GM21717 (cell line): Measurements from ENCODE around the gene SLC6A17.

Experiments used
- ATAC-seq: cut with Tn5 transposase; IDR thresholded peaks from one replicate; pipeline ENCODE4 v1.9.1; 2021; ENCODE audit warnings: mild to moderate bottlenecking, moderate library complexity; ENCODE audit not compliant: unreplicated experiment

SLC6A17 gene

DNA sequence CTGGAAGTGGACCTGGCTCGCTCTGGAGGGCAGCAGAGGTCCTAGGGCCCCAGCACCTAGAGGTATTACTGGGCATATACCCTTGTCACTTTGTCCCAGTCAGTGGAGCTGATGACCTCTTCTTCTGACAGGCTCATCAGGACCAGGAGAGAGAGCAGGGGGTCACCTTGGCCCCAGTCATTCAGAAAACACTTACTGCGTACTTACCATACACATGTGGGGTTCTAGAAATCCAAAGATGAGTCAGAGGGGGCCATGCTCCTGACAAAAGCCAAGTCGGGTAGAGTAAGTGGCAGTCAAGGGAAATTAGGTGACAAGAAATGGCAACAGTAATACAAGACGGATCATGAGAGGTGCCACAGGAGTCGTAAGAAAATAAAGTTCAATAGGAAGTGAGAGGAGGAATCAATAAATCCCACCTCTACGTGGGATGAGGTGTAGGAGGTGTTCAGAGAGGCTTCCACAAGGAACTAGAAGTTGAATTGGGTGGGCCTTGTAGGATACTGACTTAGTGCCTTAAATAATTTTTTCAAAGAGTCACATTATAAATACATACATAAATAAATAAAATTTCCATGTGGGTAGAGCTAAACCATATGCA lies 66.7 kb downstream of the SLC6A17 start:
- no peak for ATAC-seq

DNA sequence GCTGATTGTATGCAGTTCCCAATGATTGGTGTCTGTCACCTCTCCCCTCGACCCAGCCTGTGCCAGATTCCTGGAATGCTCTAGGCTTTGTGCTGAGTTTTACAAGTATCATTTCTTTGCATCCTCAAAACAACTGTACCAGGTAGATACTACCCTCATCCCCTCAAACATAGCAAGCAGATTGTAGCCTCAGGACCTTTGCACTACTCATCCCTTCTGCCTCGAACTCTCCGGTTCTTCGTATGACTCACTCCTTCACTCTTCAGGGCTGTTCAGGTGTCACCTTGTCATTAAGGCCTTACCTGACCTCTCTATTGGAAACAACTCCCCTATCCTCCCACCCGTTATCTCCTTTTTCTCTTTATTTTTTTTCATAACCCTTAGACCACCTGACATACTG lies 67.8 kb downstream of the SLC6A17 start:
- ATAC-seq = no peak

DNA sequence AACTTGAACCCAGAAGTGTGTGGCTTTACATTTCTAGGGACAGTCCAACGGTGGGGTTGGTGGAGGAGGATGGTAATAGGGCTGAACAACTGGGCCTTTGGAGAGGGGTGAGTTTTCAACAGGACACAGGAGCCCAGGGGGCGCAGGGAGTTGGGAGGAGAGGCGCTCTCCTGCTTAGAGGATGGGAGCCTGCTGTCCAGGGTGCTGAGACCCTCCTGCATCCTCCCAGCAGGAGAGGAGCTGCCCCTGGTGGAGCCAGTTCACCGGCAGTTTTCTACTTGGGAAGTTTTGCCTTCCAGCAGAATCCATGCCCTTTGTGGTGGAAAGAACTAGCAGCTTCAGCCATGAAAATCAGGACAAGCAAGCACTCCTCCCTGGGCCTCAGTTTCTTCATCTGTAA lies 68.4 kb downstream of the SLC6A17 start:
- ATAC-seq = no peak

DNA sequence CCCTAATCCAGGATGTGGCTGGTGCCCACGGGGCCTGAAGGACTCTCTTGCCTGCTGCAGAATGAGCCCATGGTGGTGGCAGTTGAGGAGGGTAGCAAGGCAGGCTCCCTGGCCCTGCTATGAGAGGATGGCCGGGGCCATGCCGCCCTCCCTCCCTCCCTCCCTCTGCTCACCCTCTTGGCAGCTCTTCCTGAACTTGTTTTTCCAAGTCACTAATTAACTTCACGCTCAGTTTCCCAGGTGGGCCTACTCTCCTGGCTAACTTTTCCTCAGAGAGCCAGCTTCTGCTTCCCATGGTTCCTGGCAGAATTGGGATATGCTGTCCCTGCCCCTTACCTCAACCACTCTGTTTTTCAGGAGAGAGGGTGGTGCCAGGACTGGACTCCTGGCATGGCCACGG lies 70.0 kb downstream of the SLC6A17 start:
- no peak for ATAC-seq

DNA sequence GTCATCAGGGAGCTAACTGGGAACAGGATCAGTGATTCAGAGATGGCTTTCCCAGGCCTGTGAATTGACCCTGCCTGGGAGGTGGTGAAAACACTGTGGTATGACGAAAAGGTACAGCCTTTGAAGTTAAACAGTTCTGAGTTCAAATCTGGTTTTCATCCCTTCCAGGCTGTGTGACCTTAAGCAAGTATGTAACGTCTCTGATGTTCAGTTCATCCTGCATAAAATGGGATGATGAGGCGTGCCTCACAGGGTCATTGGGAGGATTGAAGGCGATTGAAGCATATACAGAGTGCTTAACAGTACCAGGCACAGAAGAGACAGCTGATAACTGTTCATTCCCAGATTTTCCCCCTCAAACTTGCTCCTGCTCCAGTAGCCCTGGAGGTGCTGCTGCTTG lies 70.8 kb downstream of the SLC6A17 start:
- no peak for ATAC-seq

DNA sequence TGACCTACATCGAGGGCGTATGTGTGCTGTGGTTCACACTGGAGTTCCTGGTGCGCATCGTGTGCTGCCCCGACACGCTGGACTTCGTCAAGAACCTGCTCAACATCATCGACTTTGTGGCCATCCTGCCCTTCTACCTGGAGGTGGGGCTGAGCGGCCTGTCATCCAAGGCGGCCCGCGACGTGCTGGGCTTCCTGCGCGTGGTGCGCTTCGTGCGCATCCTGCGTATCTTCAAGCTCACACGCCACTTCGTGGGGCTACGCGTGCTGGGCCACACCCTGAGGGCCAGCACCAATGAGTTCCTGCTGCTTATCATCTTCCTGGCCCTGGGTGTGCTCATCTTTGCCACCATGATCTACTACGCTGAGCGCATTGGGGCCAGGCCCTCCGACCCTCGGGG lies 72.8 kb downstream of the SLC6A17 start:
- ATAC-seq = no peak

DNA sequence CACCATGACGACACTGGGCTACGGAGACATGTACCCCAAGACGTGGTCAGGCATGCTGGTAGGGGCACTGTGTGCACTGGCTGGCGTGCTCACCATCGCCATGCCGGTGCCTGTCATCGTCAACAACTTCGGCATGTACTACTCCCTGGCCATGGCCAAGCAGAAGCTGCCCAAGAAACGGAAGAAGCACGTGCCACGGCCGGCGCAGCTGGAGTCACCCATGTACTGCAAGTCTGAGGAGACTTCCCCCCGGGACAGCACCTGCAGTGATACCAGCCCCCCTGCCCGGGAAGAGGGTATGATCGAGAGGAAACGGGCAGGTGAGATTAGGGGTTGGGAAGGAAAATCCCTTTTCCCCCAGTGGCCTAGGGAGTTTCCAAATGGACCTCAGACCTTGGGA lies 73.3 kb downstream of the SLC6A17 start:
- ATAC-seq = no peak

DNA sequence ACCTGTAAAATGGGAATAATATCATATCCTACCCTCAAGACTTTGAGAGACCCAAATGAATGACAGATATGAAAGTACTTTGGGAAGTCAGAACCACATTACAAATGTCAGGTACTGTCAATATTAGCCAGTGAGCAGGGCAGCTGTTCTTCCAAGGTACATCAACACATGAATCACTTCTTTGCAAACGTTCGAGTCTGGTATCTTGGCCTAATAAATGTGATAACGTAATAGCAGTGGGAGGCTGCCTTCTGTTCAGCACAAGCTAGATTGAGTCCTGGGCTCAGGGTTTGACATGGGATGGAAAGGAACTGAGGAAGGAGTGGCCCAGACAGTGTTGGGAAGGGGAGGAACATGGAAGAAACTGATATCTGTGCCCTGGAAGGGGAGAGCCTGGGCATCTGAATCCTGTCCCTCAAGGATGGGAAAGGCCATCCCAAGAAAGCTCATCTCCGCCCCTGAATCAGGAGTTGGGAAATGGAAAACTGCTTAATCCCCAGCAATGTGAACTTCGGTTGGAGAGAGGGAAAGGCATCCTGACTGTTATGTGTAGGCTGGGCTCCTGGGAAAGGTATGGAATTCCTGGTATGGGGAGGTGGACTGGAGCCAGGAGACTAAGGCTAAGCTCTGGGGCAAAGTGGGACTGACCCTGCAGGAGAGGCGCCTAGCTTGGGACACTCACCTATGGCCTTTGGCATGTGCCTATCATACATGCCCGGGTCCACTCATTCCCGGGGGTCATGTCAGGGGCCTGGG lies 74.1 kb downstream of the SLC6A17 start:
- ATAC-seq = no peak

DNA sequence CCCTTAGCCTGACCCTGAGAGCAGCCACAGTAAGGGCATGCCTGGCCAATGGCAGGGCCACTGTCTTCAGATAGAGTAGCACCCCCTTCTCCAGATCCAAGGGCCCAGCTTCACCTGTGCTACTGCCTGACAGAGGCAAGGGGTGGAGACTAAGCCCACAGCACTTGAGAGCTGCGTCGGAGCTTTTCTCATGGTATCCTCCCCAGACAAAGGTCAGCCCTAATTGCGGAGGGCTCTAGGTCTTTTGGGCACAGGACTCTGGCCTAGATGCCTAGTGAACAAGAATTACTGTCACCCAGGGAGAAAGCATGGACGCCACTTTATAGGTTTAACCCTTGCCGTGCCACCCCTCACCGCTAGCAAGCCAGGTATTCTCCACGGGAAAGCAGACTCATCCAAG lies 74.9 kb downstream of the SLC6A17 start:
- ATAC-seq = no peak

DNA sequence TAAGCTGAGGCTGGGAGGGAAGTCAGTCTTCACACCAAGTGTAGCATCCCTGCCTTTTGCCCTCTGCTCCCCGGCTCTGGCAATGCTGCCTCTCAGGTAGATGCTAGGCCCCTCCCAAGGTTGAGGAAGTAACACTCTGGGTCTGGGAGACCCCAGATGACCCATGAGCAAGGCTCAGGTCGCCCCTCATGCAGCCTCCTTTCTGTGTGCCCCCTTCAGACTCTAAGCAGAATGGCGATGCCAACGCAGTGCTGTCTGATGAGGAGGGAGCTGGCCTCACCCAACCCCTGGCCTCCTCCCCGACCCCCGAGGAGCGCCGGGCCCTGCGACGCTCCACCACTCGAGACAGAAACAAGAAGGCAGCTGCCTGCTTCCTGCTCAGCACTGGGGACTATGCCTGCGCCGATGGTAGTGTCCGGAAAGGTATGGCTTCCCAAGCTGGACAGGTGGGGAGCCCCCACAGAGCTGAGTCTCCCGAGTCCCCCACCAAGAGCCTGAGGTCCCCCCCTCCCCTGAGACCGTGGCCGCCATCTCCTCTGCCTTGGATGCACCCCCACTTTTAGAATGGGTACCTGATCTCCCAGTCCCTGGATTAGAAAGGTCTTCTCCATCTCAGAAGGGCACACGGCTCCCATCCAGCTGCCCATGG lies 75.6 kb downstream of the SLC6A17 start:
- ATAC-seq = no peak

DNA sequence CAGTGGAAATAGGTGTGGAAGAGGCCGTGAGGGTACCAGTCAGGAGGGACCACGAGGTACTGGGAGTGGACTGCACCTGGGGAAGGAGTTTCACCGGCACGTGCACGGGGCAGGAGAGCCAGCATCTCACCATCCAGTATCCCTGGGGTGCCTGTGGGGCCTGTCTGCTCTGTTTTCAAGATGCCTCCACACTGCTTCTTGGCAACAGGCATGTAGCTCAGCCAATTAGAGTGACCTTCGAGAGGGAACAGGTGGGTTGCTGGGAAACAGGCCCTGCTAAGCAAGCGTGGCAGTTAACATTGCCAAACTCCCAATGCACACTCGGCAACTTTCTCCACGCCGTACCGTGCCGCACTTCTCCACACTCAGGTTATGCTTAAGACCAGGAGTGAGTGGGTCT lies 77.5 kb downstream of the SLC6A17 start:
- ATAC-seq = no peak

DNA sequence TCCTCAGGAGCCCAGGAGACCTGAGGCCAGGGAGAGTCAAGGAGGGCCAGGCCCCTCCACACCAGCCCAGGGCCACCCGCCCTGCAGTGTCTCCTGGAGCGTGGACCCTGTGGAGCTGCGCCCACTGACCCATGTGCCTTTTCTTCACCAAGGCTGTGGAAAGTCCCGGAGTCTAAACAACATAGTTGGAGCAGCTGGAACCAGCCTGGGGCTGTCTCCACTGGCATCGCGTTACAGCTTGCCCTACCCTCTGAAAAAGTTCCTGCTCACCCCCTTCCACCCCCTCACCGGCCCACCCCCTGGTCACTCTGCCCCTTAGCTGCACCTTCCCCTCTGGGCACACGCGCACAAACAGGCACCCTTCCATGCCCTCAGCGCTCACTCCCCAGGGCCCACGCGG lies 78.1 kb downstream of the SLC6A17 start:
- no peak for ATAC-seq

DNA sequence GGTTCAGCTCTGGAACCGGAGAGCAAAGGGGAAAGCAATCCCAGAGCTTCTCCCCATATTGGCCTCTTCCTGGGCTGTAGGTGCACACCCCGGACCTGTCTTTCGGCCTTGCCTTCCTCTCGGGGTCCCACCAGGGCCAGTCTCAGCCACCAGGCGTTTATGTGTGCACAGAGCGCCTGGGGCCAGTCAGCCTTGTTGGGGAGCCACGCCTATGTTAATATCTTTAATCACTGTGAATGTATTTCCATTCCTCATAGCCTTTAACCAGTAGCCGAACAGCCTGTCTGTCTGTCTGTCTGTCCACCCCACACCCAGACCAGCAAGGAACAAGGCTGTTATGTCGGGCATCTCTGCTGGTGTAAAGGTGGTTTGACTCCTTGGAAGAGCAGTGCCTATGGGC lies 78.6 kb downstream of the SLC6A17 start:
- ATAC-seq = no peak

DNA sequence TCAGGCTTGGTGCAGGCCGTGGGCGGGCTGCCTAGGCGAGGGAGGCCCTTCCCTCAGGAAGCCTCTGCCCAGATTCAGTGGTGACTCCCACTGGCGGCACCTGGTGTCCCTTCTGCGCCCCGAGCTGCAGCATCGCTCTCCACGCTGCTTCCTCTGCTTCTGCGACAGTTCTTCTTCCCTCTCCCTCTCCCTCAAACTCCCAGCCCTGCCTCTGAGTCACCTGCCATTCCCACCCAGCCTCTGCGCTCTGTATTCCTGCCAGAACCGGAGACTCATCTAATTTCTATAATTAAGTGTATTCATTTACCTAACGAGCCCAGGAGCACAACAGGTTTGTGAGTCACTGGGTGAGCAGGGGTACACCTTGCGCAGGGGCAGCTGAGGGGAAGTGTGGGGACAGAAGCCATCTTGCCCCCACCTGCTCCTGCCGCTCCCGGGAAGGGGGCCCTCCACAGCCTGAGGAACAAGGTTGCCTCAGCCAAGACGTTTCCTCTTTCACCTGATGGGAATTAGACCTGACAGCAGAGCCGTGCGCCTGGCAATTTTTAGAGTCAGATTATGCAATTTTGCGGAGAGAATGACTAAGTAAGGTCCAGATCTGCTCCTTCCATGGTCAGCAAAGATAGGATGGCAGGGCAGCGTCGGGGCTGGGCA lies 79.2 kb downstream of the SLC6A17 start:
- ATAC-seq = no peak

DNA sequence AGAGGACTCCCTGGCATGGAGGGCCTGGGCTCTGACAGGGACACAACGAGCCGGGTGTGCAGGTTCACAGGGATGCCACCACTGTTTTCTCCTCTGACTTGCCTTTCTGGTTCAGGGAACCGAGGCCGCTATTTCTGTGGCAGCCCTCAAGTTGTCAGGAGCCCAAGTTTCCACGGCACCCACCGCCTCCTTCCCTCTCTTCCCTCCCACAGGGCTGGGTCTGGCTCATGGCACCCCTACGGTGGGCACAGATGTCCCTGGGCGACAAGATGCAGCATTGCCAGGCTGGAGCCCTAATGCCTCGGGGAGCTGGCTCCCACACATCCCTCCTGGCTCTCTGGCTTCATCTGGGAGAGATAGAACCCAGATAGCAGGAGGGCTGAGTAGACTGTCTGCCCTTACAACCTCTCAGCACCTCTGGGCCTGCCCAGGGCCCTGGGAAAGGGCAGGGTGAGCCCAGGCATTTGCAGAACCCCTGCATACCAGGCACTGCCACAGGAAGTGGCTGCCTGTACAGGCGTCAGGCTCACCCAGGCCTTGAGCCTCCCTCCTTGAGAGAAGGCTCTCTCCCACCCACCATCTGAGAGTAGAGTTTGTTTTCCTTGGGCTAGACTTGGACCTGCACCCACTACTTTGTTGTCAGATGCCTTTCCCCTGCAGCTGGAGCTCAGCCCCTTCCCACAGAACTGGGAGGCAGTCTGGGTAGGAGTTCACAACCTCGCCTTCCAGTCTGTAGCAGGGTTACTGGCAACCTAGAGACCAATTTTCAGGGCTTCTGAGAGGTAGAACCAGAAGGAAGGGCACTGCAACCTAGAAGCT lies 80.3 kb downstream of the SLC6A17 start:
- ATAC-seq = no peak

DNA sequence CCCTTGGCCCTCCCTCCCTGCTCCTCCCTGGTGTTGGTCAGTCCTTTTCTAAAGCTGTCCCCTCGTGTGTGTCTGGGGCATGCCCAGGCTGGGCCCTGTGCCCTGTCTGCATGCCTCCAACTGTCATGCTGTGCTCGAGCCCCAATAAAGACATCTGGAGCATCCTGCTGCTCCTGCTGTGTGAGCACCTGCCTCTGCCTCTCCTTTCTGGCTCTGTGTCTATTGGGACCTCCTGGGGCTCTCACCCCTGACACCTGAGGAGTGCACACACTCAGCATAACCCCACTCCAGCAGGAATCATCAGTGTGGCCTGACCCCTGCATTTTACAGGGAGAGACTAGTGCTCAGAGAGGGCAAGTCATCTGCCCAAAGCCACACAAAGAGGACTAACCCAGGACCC lies 83.6 kb downstream of the SLC6A17 start:
- ATAC-seq = no peak

DNA sequence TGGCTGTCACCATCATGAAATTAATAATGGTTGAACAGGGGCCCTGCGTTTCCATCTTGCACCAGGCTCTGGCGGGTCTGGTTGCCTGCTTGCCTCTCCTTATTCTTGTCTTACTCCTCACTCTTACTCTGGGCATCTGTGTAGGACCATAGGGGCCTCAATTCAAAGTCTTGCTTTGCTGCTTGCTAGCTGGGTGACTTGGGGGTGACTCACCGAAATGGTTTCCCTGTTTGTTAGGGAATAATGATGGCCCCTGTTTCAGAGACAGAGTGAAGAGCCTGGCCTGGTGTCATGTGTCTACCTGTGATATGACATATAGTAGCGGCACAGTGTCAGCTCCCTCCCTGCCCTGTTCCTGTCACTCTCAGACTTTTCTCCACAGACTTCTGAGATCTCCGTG lies 84.4 kb downstream of the SLC6A17 start:
- ATAC-seq = no peak

DNA sequence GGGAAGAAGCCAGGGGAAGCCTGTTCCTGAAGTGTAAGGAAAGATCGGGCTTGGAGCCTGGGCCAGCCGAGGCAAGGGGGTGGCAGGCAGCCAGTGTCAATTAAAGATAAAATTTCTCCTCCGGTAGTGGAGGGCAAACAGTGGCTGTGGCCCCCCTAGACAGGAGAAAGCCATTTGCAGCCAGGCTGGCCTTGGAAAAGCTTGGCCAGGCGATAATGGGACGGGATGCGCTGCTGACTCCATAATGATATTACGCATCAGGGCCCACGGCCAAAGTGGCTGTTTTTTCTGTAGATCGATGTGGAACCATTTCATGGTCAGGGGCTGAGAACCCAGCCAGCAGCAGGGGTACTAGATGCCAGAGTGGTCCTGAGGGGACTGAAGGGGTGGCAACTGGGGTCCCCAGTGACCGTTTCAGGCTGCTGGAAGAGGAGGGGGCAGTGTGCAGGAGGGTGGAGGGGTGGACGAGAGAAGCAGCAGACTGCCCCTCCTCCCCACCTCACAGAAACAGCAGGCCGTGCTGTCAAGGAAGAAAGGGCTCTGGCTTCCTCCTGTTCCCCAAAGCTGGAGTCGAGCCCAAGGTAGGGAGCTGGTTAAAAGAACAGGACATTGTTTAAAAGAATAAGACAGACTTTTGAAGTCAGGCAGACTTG lies 85.0 kb downstream of the SLC6A17 start:
- ATAC-seq = no peak

DNA sequence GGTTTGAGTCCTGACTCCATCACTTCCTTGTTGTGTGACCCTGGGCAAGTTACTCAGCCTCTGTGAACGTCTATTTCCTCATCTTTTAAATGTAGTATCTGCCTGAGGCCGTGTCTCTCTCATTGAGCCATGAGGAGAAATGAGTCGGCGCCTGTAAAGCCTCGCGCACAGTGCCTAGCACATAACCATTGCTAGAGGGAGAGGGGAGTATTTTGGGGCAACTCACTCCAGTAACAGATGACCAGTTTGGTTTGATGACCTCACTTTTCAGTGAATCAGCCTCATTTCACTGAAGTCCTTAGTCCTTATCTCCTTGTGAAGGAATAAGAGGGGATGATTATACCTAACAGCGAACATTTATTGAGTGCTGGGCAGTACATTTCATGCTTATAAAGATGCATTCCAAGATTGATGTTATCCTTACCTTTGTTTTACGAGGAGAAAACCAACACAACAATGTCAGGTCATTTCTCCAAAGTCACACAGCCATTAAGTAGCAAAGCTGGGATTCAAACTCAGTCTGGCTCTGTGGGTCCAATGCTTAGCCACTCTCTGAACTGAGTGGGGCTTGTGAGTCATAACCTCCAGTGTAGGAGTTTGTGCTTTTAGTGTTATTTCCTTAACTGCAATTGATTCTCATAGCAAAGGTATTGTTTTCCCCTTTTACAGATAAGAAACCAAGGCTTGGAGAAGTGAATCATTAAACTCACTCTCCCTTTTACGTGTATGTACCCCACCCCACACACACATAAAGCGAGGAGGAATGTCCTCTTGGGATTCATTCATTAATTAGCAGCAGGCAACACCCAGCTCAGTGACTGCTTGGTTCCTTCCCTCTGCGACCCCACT lies 85.8 kb downstream of the SLC6A17 start:
- no peak for ATAC-seq
